ENCODE results near the gene CHGA. TPM values are rescaled to one million over a fixed set of nuclear protein-coding genes. Genes with fewer than 3 reads are reported as not detected.

Gene CHGA
- total RNA-seq, 4 donors from 2014 or later, result 0.69 TPM; not detected in 3

DNA sequence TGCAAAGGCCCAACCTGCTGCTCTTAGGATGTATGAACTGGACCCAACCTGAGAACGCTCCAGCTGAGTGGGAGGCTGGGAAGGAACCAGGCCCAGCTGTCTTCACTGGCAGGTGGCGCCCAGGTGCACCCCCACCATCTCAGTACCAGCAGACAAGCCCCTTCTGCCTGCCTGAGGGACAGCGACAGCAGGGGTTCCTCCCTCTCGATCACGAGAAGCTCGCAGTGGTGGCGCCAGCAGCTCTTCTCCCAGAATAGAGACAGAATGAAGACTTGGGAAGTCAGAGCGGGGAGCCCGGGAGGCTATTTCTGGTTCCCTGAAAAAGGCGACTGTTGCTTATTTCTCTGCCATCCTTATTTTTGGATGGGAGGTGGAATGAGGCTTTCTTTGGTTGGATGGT, 46.5 kb downstream of the CHGA start:
- TF ChIP-seq, protein P1, sequence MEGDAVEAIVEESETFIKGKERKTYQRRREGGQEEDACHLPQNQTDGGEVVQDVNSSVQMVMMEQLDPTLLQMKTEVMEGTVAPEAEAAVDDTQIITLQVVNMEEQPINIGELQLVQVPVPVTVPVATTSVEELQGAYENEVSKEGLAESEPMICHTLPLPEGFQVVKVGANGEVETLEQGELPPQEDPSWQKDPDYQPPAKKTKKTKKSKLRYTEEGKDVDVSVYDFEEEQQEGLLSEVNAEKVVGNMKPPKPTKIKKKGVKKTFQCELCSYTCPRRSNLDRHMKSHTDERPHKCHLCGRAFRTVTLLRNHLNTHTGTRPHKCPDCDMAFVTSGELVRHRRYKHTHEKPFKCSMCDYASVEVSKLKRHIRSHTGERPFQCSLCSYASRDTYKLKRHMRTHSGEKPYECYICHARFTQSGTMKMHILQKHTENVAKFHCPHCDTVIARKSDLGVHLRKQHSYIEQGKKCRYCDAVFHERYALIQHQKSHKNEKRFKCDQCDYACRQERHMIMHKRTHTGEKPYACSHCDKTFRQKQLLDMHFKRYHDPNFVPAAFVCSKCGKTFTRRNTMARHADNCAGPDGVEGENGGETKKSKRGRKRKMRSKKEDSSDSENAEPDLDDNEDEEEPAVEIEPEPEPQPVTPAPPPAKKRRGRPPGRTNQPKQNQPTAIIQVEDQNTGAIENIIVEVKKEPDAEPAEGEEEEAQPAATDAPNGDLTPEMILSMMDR (IDR thresholded peaks at IDR 0.05), result no peak
- DNase-seq (ENCODE audit: low spot score), result no peak
- ATAC-seq (ENCODE audit: low FRiP score), result no peak

DNA sequence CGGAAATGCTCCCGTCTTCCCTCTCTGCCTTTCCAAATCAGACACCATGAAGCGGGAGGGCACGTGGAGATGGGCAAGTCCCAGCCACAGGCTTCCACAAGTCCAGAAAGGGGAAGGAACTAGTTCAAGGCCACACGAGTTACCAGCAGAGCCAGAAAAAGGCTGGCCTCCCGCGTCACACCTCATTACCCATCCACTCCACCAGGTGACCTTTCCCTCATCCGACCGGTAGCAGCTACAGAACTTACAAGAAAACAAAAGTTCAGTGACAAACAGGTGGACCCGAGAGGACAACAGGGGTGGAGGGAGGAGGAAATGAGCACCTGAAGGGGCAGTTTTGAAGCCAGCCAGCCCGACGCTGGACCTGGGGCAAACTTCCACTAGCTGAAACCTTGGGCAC, 46.9 kb downstream of the CHGA start:
- no peak for ATAC-seq (ENCODE audit: low FRiP score)

DNA sequence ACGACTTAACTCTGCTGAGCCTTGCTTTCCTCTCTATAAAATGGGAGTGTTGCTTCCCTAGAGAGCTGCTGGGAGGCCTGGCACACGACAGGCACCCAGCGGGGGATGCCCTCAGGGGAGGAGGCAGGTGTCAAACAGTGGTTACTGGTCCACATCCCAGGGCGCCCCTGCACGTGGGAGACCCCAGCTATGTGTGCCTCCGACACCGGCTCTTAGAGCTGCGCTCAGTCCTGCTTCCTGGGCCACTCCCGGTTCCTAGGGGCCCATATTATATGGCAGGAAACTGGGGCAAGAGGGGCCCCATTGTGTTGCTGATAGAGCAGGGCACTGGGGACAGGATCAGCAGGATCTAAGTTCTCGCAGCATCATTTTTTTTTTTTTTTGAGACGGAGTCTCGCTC, 47.3 kb downstream of the CHGA start:
- TF ChIP-seq, protein P1 (IDR thresholded peaks at IDR 0.05), result no peak
- DNase-seq (ENCODE audit: low spot score) (no peak), ATAC-seq (ENCODE audit: low FRiP score) (no peak)

More for the DNA sequence above, 46.9 kb downstream of the CHGA start:
- no peak for DNase-seq (ENCODE audit: low spot score)
- TF ChIP-seq, protein P1 (IDR thresholded peaks at IDR 0.05), result no peak

DNA sequence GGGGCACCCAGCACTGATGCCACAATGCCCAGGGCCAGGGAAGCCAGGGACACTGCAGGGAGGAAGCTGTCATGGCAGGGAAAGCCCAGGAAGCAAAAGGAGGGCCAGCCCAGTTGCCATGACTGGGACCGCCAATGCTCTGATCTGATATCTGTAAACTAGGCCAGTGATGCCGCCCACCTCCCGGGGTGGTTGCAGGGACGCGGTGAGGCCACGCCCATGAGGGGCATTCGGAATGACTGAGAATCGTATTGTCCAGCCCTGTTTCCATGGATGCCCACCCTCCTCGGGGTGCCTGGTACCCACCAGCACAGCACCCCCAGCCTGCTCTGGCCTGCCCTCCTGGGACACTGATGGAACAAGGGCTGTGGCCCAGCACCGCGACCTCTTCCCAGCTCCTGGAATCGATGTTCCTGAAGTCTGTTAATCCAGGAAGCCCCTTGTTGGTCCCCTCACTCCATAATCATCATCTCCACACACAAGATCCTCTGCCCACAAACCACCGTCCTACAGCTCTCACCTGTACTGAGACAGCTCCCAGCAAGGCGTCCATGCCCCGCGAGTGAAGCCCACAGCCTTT, 48.7 kb downstream of the CHGA start:
- DNase-seq (ENCODE audit: low spot score) (no peak), ATAC-seq (ENCODE audit: low FRiP score) (no peak)
- TF ChIP-seq, protein P1 (IDR thresholded peaks at IDR 0.05), result no peak

DNA sequence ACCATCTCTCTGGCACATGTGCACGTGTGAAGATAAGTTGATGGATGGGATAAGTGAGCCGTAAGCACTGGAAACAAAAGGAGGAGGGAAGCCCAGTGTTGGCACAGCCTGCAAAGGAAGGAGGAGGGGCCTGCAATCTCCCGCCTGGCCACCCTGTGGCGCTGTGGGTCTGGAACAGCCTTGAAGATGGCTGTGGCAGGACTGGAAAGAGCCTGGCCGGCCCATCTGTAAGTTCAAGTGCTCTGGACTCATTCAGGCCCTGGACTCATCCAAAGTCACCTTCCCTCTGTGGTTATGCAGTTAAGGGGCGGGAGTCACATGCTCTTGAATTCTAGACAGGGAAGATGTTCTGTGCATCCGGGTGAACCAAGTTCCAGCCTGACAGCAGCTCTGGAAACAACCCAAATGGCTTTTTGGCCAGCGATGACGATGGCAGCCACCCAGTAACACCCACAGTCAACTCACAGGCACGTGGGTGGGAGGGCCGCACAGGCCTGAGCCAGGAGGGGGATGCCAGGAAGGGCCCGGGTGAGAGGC, 50.4 kb downstream of the CHGA start:
- ATAC-seq (ENCODE audit: low FRiP score) (peak; percentile 20), DNase-seq (ENCODE audit: low spot score) (peak; percentile 31)
- TF ChIP-seq, protein P1 (IDR thresholded peaks at IDR 0.05), result no peak

DNA sequence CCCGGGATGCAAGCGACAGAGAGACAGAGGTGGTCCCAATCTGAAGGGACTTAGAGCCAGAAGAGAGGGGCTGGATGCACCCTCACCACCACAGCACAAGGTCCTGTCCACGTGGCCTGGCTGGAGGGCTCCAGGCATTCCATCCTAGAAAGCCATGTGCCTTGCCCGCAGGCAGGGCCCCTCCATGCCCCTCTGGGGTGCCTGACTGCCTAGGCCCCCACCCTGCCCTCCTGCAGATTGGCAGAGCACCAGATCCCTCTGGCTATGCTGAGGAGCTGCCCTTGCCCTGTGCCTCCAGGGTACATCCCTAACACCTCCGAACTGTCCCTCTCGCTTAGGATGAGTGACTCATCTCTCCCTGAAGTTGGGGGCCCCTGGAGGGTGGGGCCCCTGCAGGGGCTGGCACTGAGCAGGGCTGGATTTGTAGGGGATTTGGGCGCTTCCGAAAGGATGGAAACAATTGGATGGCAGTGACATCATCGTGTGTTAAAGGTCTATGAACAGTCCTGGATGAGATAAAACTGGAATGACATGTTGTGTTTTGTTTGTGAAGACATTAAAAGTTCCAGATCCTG, 50.9 kb downstream of the CHGA start:
- TF ChIP-seq, protein P1 (IDR thresholded peaks at IDR 0.05), result no peak
- no peak for DNase-seq (ENCODE audit: low spot score)
- ATAC-seq (ENCODE audit: low FRiP score), result no peak
